Brain microvascular endothelial cell (primary cell): ENCODE results near the gene ALX3.

Experiments
- DNase-seq: peaks from one replicate; pipeline ENCODE4 v3.0.0-alpha.2; 2020
- H3K27ac ChIP-seq: fragments of 250-450 bp; sonication (Bioruptor Pico); 2 replicates; pipeline ENCODE4 v1.5.1; 2020; ENCODE audit warnings: mild to moderate bottlenecking, moderate library complexity
- H3K27me3 ChIP-seq: fragments of 250-450 bp; sonication (Bioruptor Pico); replicated peaks from 2 replicates; pipeline ENCODE4 v1.5.1; 2020; ENCODE audit warnings: mild to moderate bottlenecking
- H3K36me3 ChIP-seq: fragments of 250-450 bp; sonication (Bioruptor Pico); replicated peaks from 2 replicates; pipeline ENCODE4 v1.5.1; 2020; ENCODE audit warnings: mild to moderate bottlenecking
- H3K4me3 ChIP-seq: 2 replicates; pipeline ENCODE4 v1.5.1; 2011; ENCODE audit warnings: low read depth, mild to moderate bottlenecking, control low read depth, low read length, moderate library complexity
- in situ Hi-C: cut with HindIII; loops from 2 replicates; pipeline ENCODE4 v1.10.0; 2017; ENCODE audit warnings: low sequenced_read_pairs, low pct_ligation_motif_present
- TF ChIP-seq, protein P1 (sequence below): IDR thresholded peaks from 2 replicates; pipeline ENCODE4 v1.5.1; 2011; ENCODE audit warnings: low read depth, mild to moderate bottlenecking, moderate library complexity, low read length, control low read depth, inconsistent platforms; ENCODE audit errors: missing control alignments

The ALX3 gene

DNA sequence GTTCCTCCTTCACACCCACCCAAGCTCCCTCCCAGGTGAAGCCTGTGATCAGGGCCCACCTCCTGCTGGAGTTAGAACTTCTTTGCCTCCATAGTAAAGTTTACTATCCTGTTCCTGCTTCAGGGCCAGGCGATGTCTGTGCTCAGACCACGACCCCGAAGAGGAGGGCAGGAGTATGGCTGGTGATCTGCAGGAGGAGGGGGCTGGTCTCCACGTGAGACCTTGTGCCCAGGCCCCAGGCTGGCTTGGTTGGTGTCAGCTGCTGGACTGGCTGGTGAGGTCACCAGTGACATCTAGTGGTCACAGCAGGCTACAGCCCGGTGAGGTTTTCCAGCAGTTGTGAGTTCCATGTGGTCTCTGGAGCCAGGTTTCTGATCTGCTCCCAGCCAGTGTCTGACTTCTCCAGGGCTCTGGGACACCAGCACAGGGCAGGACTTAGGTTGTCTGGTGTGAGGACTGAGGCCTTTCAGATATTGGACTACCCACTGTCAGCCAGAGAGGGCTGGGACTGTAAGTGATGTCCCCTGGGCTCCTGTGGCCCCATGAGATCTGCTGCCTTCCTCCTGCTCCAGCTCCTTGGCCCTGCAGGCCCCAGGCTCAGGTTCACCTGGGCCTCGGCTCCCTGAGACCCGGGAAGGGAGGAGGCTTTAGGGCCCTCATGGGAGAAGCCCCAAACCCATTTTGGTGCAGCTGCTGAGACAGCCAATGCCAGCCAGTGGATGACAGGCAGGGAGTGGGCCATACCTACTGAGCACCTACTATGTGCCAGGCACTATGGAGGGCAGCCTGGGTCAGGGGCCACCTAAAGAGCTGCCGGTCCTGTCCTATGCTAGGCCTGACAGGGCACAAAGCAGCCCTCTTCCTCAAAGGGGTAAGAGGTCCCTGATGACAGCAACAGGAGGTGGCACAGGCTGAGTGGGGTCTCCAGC lies 35.8 kb upstream of the ALX3 start:
- Histone ChIP-seq H3K27ac (no peak overlapping the region), H3K4me3 (no peak overlapping the region), H3K27me3 (no peaks in the 10 kb centered on the region), H3K36me3 (no peaks in the 10 kb centered on the region)
- TF ChIP-seq, protein P1, sequence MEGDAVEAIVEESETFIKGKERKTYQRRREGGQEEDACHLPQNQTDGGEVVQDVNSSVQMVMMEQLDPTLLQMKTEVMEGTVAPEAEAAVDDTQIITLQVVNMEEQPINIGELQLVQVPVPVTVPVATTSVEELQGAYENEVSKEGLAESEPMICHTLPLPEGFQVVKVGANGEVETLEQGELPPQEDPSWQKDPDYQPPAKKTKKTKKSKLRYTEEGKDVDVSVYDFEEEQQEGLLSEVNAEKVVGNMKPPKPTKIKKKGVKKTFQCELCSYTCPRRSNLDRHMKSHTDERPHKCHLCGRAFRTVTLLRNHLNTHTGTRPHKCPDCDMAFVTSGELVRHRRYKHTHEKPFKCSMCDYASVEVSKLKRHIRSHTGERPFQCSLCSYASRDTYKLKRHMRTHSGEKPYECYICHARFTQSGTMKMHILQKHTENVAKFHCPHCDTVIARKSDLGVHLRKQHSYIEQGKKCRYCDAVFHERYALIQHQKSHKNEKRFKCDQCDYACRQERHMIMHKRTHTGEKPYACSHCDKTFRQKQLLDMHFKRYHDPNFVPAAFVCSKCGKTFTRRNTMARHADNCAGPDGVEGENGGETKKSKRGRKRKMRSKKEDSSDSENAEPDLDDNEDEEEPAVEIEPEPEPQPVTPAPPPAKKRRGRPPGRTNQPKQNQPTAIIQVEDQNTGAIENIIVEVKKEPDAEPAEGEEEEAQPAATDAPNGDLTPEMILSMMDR: peak; percentile 98
- in situ Hi-C loops: no loop called here
- peak; percentile 53 for DNase-seq

DNA sequence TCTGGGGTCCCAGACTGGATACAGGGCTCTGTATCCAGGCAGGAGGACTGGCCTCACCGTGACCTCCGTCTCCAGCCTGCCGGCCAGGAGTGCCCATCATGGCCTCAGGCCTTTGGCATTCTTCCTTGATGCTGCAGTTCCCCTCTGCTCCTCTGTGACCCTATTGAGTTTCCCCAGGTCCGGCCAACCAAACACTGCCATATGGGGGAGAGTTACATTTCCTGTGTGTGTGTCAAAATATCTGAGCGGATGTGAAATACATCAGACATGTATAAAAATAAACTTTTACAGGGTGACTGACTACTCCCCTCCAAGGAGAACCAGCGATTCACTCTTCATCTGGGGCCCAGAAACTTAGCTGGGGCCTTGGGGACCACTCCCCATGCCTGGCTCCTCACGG lies 31.6 kb upstream of the ALX3 start:
- no peak for DNase-seq
- H3K4me3 ChIP-seq: no peak overlapping the region
- TF ChIP-seq, protein P1: no peak
- no peak overlapping the region for H3K27ac ChIP-seq
- in situ Hi-C loops: no loop called here
- H3K27me3 ChIP-seq: no peaks in the 10 kb centered on the region
- H3K36me3 ChIP-seq: no peaks in the 10 kb centered on the region

DNA sequence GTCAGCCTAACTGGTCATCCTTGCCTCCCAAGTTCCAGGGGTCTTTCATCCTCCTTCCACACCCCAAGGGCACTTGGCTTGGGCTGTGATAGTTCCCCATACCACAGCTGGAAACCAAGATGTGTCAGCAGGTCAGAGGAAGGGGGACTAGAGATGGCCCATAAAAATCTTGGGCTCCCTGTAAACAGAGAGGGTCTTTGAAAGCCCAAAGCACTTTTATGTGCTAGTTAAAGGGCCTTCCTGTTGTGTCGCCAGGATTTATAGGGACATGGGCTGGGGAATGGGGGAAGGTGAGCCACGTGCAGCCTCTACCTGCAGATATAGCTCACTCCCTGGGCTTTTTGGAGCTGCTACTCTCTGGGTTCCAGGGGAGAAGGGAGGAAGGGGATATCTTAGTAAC lies 29.9 kb upstream of the ALX3 start:
- H3K27me3 ChIP-seq: no peaks in the 10 kb centered on the region
- TF ChIP-seq, protein P1: no peak
- DNase-seq: no peak
- H3K36me3 ChIP-seq: no peaks in the 10 kb centered on the region
- in situ Hi-C loops: no loop called here
- no peak overlapping the region for H3K4me3 ChIP-seq
- H3K27ac ChIP-seq: no peak overlapping the region

DNA sequence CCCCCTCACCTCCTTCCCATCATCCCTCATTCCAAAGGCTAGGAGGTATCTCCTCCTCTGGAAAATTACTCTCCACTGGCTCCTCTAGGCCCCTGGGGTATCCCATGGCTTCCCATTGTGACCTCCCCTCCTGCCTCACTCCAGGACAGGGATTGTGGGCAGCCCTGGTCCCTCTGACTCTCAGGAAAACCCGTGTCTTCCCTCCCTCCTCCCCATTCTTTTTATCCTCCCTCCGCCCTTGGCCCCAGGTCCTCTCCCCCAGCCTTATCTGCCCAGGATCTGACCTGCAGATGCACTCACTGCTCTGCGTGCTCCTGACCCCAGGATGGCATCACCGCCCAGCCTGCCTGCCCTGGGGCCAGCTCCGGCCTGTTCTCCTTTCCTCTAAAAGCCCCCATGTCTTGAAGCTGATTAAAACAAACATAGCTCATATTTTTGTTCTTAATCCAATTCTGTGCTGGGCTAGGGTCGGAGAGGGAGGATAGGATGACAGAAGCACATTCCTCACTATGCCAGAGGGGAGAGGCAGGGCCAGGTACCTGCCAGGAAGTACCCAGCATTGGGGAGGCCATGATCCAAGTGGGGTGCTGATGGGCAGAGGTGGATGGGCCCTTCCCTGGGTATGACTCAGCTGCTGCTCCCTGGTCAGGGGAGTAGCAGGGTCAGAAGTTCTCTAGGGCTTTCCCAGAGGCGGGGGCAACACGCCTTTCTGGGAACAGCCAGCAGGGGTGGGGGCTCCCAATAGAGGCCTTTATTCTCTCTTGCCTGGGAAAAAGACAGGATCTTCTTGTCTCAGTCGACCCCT lies 28.0 kb upstream of the ALX3 start:
- Histone ChIP-seq H3K36me3 (no peaks in the 10 kb centered on the region), H3K4me3 (no peak overlapping the region), H3K27me3 (no peaks in the 10 kb centered on the region), H3K27ac (no peak overlapping the region)
- DNase-seq: no peak
- TF ChIP-seq, protein P1: no peak
- in situ Hi-C loops: no loop called here

DNA sequence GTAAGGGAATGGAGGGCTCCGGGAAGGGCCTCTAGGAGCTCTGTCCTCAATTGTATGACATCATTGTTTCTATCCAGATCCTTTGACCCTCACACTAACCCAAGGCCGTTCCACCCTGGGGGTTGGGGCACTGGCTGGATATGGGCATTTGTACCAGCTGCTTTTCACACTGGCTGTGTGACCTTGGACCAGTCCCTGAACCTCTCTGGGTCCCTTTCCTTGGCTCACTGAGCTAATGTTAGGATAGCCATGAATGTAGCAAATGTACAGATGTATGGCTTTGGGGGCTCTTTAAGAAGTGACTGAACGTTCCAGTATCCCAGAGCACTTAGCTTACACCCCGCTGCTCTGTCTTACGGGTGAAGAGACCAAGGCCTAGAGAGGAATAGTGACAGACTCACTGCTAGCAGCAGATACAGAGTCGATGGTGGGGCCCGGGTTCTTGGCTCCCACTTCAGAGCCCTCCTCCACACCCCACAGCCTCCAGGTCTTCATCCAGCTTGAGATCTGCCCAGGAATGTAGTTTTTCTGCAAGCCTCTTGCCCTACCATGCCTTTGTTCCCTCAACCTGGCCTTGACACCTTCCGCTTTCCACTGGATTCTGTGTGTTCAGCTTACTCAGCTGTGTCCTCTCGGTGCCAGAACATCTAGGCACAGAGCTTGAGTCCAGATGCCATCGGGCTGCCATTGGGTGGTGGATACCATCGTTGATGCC lies 27.2 kb upstream of the ALX3 start:
- in situ Hi-C loops: no loop called here
- Histone ChIP-seq H3K36me3 (no peaks in the 10 kb centered on the region), H3K4me3 (no peak overlapping the region), H3K27me3 (no peaks in the 10 kb centered on the region), H3K27ac (no peak overlapping the region)
- no peak for DNase-seq
- TF ChIP-seq, protein P1: no peak
